SHP77 (cell line): Measurements from ENCODE around the gene P3H2.

Experiments used
- DNase-seq, 2 experiments: peaks; one replicate each; lab custom pipeline; 2025; lab: John Stamatoyannopoulos, UW

Gene P3H2

GRCh38 chr3:190016966-190017365 lies 103.7 kb downstream of the P3H2 start:
- DNase-seq = no peak

GRCh38 chr3:190014940-190015339 lies 105.8 kb downstream of the P3H2 start:
- DNase-seq = no peak

DNA sequence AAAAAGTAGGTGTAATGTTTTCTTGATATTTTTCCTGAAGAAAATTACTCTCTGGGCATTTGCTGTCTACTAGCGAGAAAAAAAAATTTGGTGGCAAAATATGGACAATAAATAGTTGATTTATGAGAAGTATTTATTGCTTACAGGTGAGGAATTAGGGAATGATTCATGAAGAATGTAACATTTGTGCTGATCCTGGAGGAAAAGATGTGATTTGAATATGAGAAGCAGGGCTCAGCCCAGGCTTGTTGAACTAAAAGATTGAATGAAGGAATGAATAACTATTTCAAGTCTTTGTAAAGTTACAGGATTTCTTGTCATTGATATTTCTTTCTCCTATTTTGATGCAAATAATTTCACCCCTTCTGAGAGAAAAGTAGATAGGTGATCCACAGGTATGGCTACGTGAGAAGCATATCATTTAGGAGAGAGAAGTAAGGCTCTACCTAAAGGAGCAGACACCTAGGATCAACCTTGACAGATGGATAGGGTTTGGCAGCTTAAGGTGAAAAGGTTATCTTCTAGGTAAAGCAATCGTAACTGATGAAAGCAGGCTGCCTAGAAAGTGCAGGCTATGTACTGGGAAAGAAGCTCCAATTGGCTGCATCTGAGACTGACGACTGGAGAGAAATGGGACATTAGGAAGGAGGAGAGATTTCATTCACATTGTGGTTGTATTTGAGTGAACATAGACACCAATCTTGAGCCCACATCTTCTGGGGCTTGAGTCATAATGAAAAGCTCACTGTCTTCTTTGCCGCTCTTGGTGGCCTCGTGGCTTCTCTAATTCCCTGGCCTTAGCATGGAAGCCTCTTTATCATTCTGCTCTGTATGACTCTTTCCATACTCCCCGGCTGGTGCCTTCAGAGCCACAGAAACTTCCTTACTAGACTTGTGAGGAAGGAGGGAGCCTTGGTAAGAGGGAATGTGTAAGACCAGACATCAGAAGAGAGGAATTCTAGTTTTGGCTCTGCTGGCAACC lies 106.5 kb downstream of the P3H2 start:
- DNase-seq = no peak

DNA sequence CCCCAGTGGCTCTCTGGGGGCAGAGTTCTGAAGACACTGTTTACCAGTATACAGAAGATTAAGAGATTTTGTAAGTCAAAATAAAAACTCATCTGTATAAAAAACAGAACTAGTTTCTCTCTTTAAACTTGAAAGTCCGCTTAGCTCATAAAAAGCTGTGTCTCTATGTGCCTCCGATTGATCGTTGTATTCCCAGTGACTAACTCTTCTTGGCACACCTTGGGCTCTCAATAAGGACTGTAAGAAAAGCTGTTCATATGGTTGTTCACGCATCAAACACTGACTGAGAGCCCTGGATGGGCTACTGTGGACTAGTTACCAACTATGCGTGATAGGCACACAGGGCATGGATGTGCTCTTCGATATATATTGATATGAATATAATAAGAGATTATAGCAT lies 107.9 kb downstream of the P3H2 start:
- DNase-seq = no peak

DNA sequence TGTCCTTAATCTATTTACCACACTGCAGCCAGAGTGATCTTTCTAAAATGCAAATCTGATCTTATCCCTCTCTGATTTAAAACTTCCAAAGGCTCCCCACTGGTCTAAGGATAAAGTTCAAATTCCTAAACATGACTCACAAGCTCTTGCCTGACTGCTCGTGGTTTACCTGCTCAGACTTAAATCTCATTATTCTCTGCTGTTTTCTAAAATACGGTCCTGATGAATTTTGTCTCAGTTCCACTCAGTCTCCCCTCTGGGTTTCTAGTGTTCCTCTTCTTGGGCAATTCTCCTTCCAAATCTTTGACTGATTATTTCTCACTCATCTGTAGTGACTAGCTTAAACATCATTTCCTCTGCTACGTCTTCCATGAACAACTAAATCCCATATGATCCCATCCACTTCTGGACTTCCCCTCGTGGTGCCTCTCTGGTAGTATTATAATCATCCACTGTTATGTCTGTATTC lies 108.3 kb downstream of the P3H2 start:
- DNase-seq = no peak

DNA sequence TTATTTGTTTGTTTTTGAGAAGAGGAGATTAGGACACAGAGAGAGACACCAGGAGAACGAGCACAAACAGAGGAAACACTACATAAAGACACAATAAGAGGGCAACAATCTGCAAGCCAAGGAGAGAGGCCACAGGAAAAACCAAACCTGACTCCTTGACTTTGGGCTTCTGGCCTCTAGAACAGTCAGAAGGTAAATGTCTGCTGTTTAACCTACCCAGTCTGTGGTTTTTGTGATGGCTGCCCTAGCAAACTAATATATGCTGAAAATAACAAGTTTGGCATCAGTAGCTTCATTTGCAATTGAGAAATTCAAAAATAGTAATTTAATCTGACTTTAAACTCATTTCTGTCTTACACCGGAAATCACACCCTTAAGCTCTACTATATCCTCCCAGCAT lies 110.2 kb downstream of the P3H2 start:
- DNase-seq = no peak

- no peak for DNase-seq
Observed at GRCh38 chr3:190009614-190010013, 111.1 kb downstream of the P3H2 start.

DNA sequence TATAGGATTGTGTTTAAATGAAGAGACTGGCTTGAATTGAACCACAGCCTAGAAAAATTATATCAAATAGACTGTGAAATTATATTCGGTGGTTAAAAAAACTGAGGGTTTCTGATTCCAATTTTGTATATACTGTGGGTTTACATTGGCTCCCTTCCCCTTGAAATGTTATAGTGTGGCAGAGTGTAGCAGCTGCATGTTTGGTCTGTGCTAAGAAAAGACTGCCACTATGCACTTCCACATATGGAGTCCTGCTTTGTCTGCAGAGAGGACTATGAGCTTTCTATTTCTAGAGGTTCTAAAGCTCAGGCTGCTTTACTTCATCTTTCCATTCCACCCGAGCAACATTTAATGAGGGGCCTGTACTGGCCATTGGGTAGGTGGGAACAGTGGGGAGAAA lies 112.3 kb downstream of the P3H2 start:
- DNase-seq = no peak

DNA sequence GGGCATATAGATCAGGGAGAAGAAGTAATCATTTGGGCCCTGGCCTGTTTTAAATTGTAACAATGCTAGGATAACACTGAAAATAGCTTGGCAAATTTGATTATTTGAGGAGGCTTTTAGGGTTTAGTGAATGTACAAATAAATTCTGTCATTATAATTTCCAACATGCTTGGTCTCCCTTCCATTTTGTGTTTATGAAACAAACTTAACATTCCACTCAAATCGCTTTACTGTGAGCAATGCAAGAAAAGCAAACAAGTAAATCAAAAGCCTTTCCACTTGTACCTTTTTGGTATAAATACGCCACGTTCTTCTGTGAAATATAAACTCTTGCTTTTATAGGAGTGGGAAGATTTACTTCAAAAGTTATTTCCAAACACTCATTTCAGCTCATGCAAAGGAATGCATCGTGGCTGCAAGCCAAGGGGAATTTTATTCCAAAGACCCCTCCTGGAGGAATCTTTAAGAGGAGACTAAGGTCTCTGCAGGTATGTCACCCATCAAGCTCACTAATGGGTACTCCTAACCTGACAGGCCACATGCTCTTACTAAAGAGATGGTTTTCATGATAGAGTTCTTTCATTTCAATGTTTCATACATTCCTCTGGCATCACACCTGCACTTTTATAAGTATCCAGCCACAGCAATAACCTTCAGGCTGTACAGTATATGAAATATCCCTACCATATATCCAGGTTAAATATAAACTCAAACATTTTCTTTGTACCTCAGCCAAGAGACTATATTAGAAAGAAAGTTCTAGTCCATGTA lies 115.2 kb downstream of the P3H2 start:
- DNase-seq = no peak

GRCh38 chr3:190004656-190005055 lies 116.0 kb downstream of the P3H2 start:
- DNase-seq = no peak

DNA sequence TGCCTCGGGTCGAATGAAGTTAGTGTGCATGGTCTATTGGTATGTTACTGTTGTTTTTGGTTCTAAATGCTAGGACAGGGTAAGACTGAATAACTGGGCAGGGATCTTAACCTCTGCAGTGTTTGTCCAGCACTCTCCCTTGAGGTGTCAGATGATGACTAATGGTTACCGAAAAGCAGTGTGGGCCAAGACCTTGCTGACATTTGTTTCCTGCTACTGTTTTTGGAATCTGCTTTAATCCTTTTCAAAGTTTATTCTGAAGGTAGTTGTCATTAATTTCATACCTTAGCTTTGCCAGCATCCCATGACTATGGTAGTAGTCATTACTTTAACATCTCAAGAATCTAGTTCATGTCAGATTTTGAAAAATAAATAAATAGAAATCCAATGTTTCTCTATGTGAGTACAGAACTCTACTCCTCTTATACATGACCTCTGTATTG lies 117.0 kb downstream of the P3H2 start:
- DNase-seq = no peak

DNA sequence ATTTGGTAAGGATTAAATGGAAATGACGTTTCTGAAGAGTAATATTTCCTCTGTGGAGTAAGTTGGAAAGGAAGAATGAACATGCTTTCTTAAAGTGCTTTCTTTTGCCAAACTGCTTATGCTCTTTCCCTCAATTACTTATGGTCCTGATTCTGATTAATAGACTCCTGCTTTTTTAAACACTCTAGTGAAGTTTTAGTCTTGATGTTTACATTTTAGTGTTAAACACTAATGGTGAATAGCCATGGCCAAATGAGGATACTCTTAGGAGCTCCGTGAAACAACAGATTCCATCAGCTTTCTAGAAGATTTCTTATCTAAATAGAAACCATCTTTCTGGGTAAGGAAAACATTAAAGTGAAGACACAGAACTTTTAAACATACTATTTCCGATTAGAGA lies 117.6 kb downstream of the P3H2 start:
- no peak for DNase-seq

GRCh38 chr3:190001426-190001825 lies 119.3 kb downstream of the P3H2 start:
- no peak for DNase-seq

DNA sequence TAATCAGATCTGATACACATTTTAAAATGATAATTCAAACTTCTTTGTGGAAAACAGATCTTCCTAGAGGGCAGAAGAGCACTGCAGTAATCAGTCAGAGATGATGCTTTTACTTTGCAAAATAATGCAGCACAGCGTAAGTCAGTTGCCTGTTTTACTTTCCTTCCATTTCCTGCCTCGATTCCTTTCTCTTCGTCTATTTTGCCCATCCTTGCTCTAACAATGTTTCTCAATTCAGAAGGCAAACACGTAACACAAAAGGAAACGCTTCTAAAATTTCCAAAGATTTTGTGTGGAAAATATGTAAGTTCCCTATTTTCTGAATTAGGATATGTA lies 119.9 kb downstream of the P3H2 start:
- DNase-seq = no peak

- no peak for DNase-seq
Observed at GRCh38 chr3:190000187-190000860, 120.4 kb downstream of the P3H2 start.

DNA sequence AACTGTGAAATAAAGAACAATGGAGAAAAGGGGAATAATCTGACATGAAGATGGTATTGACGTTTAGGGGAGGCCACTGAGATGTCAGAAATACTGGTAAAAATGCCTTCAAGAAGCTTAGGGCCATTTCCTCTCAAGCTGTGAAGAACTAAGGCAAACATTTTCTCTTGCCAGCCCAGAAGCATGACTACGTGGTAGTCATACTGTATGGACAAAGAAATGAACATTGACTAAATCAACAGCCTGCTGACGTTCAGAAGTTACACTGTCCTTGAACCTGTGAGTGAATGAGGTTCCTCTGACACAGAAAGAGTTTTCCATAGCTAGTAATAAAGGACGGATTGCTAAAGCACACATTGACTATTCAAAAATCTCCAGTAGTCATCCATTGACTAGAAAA lies 121.0 kb downstream of the P3H2 start:
- DNase-seq = no peak

- DNase-seq = no peak
Observed at GRCh38 chr3:189995129-189995528, 125.6 kb downstream of the P3H2 start.

DNA sequence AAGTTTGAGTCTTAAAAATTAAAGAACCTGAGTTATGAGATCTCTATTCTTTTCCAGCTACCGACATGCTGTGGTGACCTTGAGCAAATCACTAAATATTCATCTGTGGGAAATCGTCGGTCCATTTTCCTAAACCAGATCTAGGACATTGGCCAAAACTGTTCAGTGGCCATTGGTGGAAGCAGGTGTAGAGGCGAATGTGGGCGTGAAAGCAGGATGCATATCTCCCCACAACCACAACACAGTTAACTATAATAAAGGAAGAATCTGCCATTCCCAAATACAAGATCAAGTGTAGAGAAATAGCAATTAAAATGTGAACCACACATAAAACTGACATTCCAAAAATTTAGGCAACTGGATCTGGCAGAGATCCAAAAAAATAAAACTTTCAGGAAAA lies 129.9 kb downstream of the P3H2 start:
- no peak for DNase-seq

- no peak for DNase-seq
Observed at GRCh38 chr3:189988854-189989253, 131.8 kb downstream of the P3H2 start.

GRCh38 chr3:189988322-189988721 lies 132.4 kb downstream of the P3H2 start:
- DNase-seq = no peak

DNA sequence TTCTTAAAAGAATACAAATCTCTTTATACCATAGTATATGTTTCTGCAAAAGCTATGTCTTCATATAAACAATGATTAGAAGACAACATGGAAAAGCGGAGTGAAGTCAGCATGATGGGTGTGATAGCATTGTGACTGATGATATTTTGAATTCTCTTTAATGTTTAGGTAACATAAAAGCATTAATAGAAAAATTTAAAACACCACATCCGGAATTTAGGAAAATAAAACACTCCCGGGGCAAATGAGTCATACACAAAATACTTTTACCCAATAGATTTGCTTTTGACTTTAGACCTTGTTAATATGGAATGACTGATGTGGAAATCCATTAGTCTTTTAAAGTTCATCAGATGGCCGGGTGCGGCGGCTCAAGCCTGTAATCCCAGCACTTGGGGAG lies 134.7 kb downstream of the P3H2 start:
- no peak for DNase-seq

- DNase-seq = no peak
Observed at GRCh38 chr3:189983612-189984011, 137.1 kb downstream of the P3H2 start.
